ENCODE results near the gene TATDN2.
"Not testable (repeated sequence)": the region's sequence is repeated elsewhere in the genome, so short reads cannot be mapped to it uniquely, and the experiment has no call there.

TATDN2 gene

DNA sequence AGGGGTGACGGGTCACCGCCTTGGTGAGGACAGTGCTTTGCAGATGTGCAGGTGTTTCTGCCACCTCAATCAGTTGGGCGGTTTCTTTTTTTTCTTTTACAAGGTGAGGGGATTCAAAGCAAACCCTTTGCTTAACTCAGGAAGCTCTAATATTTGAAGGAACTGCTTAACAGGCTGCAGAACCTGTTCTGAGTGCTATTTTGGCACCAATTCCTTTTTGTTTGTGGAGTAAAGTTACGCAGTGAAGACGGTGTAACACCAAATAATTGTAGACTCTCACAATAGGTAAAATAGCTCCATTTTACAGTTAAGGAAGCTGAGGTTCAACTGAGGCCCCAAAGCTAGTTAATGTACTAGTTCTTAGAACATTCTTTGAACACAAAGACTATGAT, 37.9 kb downstream of the TATDN2 start:
- DNase-seq (ENCODE audit: low read depth, low spot score): no peak
- no peak overlapping the region for H3K4me3 ChIP-seq (ENCODE audit: low read length)

DNA sequence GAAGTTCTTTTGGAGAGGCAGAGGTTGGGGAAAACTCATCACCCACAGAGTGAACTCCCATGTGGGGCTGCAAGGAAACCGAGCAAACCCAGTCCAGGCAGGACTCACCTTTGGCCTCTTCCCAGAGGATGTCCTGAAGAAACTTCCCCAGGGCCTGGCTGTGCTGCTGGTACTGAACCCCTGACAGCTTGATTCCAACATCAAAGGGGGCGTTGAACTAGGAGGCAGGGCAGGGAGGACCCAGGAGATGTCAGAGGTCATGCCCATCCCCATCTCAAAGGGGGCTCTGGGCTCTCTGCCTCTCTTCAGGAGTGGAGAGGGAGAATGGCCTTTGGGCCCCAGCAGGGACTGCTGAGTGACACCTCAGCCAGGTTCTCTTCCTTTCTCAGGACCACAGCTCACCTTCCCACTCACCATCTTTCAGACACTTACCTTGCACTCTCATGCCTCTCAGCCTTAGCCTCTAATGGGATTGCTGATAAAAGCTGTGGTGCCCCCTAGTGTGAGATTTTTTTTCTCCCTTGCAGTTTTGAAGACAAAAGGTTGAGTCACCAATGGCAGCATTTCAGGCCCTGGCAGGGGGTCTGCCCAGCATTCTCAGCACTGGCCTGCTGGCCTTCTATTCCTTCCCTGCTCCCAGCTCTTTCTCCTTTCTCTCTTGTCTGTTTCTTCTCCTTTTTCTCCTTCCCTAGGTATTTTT, 38.5 kb downstream of the TATDN2 start:
- H3K4me3 ChIP-seq (ENCODE audit: low read length): no peak overlapping the region
- peak; percentile 52 for DNase-seq (ENCODE audit: low read depth, low spot score)

DNA sequence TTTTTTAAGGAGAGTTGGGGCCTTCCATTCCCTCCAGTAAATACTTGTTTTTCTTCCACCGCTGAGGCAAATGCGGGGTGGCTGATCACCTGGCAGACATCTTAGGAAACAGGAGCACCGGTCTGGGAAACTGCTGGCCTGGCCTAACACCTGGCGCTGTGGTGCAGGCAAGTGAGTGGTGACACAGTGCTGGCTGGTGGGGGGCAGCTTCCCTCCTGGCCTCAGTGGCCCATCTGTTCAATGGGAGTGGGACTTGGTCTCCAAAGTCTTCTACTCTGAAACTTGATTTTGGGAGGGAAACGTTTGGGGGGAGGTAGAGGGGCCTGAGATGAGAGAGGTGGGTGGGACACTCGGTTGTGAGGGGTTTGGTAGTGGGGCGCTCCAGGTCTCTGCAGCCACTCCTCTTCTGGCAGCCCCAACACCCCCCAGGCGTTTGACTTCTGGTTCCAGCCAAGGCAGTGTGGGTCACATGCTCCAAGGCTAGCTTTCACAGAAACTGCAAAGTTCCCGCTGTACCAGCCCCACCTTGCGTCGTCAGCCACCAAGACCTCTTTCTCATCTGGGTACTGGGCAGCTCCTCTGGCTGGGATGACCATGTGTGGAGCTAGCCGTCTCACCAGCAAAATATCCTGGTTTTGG, 39.8 kb downstream of the TATDN2 start:
- H3K4me3 ChIP-seq (ENCODE audit: low read length): no peak overlapping the region
- DNase-seq (ENCODE audit: low read depth, low spot score): no peak

DNA sequence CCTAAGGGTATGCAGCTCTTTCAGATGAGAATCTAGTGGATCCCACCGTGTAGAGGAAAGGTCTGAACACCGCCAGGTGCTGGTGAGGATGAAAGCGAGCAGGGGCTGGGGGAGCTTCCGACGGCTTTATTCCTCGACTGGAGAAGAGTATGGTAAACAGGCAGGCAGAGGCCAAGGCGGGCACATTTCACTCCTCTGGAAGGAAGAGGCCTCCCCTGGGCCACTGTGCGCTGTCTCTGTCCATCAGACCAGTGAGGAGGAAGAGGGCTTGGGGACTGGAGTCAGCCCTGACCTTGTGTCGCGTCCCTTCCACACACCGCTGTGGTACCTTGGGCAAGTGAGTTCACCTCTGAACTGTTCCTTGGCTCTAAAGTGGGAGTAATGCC, 40.3 kb downstream of the TATDN2 start:
- DNase-seq (ENCODE audit: low read depth, low spot score): no peak
- H3K4me3 ChIP-seq (ENCODE audit: low read length): no peak overlapping the region

DNA sequence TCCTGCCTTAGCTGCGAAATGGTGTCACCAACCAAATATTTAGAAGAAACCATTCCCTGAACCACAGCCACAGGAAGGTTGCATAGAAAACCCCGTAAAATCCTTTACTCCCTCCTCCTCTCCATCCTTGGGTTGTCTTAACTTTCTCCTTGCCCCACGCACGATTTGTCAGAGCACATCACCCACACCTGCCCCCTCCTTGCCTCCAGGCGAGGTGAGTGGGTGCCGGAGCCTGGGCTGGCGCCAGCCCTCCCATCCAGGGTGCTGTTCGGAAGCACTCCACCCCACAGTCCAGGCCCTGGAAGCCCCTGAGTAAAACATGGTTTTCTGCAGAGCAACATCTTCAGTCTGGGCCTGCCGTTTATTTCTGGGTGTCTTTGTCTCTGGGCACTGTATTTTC, 40.8 kb downstream of the TATDN2 start:
- H3K4me3 ChIP-seq (ENCODE audit: low read length): no peak overlapping the region
- no peak for DNase-seq (ENCODE audit: low read depth, low spot score)

DNA sequence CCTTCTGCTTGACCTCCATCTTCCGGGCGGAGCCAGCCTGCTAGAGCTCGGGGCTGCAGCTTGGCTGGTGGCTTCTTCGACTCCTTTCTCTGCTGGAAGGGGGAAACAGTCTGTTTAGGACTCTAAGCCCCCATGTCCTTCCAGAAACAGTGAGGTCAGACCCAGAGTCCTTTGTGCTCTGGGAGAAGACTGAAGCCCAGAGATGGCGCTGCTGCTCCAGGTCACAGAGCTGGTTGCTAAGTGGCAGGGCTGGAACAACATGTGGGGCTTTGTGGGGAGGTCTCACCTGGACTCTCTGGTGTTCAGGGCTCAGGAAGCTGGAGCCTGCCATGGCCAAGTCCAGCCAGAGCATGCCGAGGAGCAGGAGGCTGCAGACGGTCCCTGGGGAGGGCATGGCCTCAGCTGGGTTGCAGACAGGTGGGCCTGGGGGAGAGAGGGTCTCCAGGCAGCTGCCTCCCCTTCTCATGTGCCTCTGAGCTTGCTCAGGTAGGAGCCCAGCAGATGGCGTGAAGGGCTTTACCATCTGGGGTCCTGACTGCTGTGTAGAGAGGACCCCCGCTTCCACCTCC, 41.6 kb downstream of the TATDN2 start:
- no peak for DNase-seq (ENCODE audit: low read depth, low spot score)
- H3K4me3 ChIP-seq (ENCODE audit: low read length): no peak overlapping the region

DNA sequence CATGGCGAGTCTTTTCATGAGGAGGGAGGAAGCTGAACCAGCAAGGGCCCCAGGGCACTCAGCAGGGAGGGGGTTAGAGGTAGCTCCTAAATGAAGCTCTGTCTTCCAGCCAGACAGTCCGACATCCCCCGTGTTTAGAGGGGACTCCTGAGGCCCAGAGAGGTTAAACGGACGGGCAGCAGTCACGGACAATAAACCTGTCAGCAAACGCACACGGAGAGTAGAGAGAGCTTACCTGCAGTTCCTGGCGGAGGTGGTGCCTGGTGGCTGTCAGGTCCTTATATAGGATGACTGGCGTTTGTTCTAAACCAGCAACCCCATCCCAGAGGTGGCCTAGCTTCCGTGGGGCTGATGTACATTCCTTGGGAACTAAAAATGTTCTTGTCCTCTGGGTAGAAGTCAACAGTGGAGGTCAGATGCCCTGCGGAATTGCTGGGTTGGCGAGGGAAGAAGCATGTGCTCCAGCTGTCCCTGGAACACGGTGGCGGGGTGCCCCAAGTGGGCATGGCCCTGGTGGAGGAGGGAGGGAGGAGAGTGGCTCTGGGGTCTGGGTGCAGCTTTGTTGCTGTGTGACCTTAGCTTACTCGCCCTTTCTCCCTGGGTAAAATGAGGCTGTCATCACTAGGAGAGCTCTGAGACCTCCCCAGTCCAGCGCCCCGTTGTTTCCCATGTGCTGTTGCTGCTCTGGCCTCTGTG, 42.4 kb downstream of the TATDN2 start:
- no peak for DNase-seq (ENCODE audit: low read depth, low spot score)
- no peak overlapping the region for H3K4me3 ChIP-seq (ENCODE audit: low read length)

DNA sequence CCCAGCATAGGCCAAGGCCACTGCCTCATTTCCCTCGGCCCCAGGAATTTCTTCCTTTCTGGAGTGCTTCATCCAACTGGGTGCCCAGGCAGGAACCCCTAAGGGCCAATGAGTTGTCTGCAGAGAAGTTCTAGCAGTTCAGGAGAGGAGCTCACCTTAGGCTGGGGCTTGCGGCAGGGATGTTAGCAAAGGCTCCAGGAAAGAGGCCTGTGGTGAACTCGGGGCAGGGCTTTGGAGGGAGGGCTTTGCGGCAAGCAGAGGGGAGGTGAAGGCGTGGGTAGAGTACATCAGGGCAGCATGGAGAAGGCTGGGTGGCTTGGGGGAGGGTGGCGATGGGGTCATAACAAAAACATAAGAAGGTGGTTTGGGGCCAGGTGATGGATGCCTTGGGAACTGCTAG, 43.4 kb downstream of the TATDN2 start:
- DNase-seq (ENCODE audit: low read depth, low spot score): no peak
- H3K4me3 ChIP-seq (ENCODE audit: low read length): no peak overlapping the region

DNA sequence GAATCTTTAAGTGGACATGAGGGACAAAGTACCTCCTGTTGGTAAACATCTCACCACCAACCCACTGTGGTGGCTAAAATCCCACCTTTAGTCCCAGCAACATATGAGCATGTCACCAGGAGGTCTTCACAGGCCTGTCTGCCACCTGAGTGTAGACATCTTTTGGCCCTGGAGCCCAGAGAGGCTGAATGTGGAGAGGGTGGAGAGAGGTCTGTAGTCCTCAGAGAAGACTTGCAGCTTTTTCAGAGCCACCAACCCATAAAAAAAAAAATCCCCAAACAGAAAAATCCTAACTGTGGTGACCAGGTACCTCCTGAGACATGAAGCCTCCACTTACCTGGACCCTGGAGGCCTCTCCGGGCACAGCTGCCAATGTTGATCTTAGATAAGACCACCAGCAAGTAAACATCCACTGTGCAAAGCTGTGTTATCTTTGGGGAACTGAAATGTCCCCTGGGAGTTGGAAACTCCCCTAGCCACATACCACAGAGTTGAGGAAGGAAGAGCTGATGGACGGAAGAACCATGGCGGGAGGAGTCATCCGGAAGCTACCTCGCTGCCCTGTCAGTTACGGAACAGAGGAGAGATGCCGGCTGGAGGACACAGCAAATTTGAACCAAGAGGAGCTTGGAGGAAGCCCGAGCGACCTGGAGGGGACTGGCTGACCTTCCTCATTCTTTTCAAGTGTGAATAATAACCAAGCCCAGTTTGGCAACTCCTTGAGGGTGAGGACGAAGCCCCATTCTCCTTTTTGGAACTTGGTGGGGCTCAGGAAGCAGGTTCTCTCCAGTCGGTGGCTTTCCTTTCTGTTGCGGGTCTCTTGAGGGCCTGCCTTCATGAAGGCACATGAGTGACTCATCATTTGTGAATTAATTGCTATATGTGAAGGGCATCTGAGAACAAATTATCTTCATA, 44.5 kb downstream of the TATDN2 start, which contains the start of gene GHRL:
GHRL (minus strand) TSS at position 443 of the 915 bp plus-strand sequence. CDS start 2,767 bp downstream, outside the sequence.
- no peak within 1 kb of the TSS for H3K4me3 ChIP-seq (ENCODE audit: low read length)
- DNase-seq (ENCODE audit: low read depth, low spot score): no peak

DNA sequence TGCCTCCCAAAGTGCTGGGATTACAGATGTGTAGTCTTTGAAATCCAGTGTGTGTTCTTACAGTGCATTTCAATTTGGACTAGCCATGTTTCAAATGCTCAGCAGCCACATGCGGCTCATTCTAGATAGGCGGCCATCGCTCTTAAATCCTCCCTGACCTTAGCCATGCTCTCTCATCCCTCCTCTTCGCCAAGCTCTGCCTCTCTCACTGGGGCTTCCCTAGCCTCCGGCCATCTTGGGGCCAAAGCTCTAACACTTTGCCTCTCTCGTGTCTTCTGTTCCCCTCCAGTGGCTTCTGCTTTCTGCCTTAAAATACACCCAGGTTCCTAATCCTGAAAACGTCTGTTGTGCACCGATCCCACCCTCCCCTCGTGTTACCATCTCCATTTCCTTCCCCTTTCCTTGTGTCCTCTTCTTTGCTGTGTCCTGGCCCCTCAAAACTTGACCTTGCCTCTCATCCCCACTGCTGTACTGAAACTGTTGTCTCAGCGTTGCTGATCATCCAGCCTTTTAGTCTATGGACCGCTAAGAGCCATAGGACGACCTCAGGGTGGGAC, 45.8 kb downstream of the TATDN2 start:
- H3K4me3 ChIP-seq (ENCODE audit: low read length): no peak overlapping the region
- DNase-seq (ENCODE audit: low read depth, low spot score): no peak

DNA sequence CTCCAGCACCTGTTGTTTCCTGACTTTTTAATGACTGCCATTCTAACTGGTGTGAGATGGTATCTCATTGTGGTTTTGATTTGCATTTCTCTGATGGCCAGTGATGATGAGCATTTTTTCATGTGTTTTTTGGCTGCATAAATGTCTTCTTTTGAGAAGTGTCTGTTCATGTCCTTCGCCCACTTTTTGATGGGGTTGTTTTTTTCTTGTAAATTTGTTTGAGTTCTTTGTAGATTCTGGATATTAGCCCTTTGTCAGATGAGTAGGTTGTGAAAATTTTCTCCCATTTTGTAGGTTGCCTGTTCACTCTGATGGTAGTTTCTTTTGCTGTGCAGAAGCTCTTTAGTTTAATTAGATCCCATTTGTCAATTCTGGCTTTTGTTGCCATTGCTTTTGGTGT, 49.8 kb downstream of the TATDN2 start:
- not testable (repeated sequence) for DNase-seq (ENCODE audit: low read depth, low spot score); H3K4me3 ChIP-seq (ENCODE audit: low read length)

DNA sequence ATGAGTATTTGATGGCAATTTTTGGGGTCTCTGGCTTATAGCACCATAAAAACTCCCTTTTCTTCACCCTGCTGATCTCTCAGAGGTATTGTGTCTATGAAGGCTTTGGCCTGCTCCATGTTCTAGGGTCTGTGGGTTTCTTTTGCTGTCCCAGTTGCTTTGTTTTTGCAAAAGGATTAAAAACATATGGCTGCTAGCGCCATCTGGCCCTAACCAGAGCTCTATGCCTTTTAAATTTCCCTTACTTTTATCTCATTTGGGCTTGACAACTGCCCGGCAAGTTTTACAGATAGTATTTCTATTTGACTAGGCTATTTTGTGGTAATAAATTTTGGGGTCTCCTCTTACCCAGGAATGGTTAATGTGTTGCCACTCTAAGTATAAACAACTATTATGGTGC, 50.9 kb downstream of the TATDN2 start:
- DNase-seq (ENCODE audit: low read depth, low spot score): no peak

DNA sequence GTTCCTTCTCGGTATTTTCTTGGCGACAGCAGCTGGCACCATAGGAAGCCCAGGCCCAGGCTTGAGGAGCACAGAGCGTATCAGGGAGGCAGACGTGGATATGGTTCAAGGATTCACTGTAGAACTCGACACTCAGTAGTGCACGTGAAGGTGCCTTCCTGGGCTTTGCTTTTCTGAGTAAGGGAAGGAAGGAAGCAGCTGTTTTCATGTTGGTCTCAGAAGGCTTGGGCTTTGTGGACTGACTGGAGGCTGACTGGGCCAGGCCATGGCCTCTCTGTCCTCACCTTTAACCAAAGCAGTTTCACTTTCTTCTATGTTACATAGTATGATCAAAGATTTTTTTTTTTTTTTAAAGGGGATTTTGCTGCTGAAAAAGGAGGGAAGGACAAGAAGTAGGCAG, 51.4 kb downstream of the TATDN2 start:
- H3K4me3 ChIP-seq (ENCODE audit: low read length): no peak overlapping the region
- no peak for DNase-seq (ENCODE audit: low read depth, low spot score)

More for the DNA sequence above, 50.9 kb downstream of the TATDN2 start:
- no peak overlapping the region for H3K4me3 ChIP-seq (ENCODE audit: low read length)

DNA sequence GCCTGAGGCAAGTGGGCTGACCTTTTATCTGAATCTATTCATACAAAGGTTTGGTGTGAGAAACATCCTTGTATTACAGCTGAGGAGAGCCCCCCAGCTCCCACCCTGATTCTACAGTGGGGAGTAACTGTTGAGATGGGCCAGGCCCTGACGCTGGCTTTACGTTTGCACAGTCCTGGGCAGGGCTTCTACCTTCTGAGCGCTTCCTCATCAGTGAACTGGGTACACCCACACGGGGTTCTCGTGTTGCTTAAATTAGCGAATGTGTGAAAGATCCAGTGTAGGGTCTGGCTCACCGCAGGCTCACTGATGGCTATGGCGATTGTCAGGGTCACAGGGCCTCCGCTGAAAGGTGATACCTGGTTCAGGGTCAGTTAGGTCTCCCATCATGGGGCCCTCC, 51.8 kb downstream of the TATDN2 start:
- H3K4me3 ChIP-seq (ENCODE audit: low read length): no peak overlapping the region
- DNase-seq (ENCODE audit: low read depth, low spot score): no peak

DNA sequence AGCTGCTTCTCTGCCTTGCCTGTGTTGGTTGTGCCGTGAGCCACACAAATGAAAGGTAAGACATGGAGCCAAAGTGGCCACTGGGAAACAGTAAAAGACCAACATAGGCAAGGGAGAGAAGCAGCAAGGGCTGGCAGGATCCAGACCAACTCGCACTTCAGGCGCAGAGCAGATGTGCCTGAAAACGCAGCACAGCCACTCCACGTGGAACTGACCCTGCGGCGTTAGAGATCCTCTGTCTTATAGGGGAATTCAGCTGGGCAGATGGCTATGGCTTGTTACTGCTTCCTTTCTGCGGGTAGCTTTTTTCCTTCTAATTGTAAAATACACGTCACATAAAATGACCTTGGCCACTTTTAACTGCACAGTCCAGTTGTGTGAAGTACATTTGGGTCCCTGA, 54.8 kb downstream of the TATDN2 start:
- H3K4me3 ChIP-seq (ENCODE audit: low read length): no peak overlapping the region
- DNase-seq (ENCODE audit: low read depth, low spot score): no peak

DNA sequence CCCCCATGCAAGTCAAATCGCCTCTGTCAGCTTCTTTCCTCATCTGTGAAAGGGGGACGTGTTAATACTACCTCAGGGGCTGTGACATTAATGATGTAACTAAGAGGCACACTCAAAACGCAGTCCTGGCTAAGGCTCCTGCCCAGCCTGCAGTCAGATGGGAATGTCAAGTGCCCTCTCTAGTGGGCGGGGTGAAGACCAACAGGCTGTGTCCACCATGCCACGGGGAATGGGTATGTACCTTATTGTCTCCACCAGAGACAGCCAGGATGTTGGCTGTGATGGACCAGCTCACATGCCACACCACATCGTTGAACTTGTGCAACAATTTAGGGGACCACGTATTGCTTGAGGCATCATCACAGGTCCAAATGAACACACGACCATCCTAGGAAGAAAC, 55.5 kb downstream of the TATDN2 start:
- DNase-seq (ENCODE audit: low read depth, low spot score): no peak
- H3K4me3 ChIP-seq (ENCODE audit: low read length): no peak overlapping the region

DNA sequence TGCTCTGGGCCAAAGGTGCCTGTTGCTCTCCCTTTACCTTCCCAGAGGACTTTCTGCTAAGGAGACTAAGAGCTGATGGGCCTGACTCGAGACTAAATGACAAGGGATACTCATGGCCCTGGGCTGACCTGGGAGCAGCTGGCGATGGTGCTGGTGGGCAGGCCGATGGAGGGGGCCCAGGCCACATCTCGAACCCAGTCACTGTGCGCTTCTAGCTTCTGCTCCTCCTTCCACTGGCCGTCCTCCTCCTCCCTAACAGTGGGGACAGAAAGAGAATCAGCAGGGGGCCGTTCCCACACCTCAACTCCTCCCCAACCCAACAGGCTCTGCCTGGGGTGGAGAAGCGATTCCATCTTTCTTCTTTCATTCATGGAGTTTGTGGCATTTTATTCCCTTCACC, 56.6 kb downstream of the TATDN2 start:
- DNase-seq (ENCODE audit: low read depth, low spot score): no peak
- no peak overlapping the region for H3K4me3 ChIP-seq (ENCODE audit: low read length)

DNA sequence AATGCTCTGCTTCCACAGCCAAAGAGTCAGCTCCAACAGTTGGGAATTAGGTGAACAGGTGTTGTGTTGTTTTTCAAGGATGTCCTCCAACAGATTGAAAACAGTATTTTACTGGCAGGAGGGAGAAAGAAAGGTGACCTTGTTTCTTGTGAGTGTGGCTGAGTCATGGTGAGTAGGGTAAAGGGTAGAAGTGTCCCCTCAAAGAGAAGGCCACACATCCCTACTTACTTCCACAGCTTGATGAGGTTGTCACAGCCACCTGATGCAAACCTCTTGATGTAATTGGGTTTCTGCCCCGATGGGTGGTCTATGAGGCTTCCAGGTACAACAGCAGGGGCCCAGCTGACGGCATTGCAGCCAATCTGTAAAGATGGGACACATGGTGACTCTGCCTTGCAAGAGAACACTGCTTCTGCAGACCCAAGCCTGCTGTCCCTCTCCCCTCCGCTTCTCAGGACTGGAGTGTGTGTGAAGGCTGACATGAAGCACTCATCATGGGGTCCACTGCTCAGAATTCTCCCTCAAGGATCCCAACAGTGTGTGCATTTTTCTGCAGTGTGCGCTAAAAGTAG, 57.2 kb downstream of the TATDN2 start:
- H3K4me3 ChIP-seq (ENCODE audit: low read length): no peak overlapping the region
- no peak for DNase-seq (ENCODE audit: low read depth, low spot score)

DNA sequence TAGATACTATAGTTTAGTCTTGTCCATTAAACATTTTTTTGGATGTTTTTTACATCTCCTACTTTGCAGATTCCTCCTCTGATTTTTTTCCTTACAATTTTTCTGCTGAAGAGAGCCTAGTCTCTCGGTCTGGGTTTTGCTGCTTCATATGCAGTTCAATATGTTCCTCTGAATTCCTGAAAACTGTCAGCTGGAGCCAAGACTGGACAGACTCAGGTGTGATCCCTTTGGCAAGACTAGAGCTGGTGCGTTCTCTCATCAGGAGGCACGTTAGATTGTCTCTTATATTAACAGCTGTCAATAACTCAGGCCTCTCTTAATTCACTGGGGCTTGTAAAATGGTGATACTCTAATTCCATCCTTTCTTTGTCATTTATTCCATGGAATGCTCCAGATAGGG, 57.9 kb downstream of the TATDN2 start:
- DNase-seq (ENCODE audit: low read depth, low spot score): no peak
- H3K4me3 ChIP-seq (ENCODE audit: low read length): no peak overlapping the region
